Stimulated activated CD4-positive, alpha-beta T cell treated with anti-CD3 and anti-CD28 coated beads, Interleukin-1b, Interleukin-23, amount 100 ng/mL, for 24 hours (primary cell): ENCODE data around the gene SSMEM1.
"Not testable (repeated sequence)": the region's sequence is repeated elsewhere in the genome, so short reads cannot be mapped to it uniquely, and the experiment has no call there.

Source experiments
- DNase-seq, 4 experiments: peaks; one replicate each; pipeline ENCODE4 v3.0.0-alpha.2; 2020; ENCODE audit warnings: low read depth in 4 of 4, low spot score in 1 of 4

SSMEM1 gene

DNA sequence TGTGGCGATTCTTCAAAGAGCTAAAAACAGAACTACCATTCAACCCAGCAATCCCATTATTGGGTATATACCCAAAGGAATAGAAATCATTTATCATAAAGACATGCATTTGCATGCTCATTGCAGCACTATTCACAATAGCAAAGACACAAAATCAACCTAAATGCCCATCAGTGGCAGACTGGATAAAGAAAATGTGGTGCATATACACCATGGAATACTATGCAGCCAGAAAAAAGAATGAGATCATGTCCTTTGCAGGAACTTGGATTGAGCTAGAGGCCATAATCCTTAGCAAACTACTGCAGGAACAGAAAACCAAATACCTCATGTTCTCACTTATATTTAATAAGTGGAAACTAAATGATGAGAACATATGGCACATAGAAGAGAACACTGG, 38.8 kb downstream of the SSMEM1 start:
- not testable (repeated sequence) for DNase-seq

DNA sequence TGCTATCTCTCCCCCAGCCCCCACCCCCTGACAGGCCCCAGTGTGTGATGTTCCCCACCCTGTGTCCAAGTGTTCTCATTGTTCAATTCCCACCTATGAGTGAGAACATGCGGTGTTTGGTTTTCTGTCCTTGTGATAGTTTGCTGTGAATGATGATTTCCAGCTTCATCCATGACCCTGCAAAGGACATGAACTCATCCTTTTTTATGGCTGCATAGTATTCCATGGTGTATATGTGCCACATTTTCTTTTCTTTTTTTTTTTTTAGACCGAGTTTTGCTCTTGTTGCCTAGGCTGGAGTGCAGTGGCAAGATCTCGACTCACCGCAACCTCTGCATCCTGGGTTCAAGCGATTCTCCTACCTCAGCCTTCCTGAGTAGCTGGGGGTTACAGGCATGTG, 41.2 kb downstream of the SSMEM1 start:
- DNase-seq: not testable (repeated sequence)

DNA sequence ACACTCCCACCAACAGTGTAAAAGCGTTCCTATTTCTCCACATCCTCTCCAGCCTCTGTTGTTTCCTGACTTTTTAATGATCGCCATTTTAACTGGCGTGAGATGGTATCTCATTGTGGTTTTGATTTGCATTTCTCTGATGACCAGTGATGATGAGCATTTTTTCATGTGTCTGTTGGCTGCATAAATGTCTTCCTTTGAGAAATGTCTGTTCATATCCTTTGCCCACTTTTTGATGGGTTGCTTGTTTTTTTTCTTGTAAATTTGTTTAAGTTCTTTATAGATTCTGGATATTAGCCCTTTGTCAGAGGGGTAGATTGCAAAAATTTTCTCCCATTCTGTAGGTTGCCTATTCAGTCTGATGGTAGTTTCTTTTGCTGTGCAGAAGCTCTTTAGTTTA, 42.0 kb downstream of the SSMEM1 start:
- not testable (repeated sequence) for DNase-seq

DNA sequence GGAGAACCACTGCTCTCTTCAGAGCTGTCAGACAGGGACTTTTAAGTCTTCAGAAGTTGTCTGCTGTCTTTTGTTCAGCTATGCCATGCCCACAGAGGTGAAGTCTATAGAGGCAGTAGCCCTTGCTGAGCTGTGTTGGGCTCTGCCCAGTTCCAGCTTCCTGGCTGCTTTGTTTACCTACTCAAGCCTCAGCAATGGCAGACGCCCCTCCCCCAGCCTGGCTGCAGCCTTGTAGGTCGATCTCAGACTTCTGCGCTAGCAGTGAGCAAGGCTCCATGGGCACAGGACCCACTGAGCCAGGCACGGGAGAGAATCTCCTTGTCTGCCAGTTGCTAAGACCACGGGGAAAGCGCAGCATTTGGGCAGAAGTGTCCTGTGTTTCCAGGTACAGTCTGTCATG, 46.9 kb downstream of the SSMEM1 start:
- no peak for DNase-seq

DNA sequence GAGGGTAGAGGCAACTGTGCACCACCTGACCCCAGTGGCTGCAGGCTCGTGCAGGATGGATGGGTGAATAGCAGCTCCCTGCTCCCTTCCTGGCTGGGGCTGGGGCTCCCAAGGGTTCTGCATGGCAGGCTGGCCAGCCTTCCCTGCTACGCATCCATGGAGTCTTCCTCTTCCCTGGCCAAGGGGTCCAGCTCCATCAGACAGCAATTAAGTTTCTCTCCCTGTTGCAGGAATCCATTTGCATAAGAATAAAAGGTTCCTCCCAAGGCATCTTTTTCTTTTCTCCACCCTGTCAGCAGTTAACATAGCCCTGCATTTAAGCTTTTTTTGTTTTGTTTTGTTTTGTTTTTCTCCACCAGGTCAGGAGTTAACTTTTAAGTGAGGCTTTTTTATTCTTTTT, 49.0 kb downstream of the SSMEM1 start:
- DNase-seq: no peak

DNA sequence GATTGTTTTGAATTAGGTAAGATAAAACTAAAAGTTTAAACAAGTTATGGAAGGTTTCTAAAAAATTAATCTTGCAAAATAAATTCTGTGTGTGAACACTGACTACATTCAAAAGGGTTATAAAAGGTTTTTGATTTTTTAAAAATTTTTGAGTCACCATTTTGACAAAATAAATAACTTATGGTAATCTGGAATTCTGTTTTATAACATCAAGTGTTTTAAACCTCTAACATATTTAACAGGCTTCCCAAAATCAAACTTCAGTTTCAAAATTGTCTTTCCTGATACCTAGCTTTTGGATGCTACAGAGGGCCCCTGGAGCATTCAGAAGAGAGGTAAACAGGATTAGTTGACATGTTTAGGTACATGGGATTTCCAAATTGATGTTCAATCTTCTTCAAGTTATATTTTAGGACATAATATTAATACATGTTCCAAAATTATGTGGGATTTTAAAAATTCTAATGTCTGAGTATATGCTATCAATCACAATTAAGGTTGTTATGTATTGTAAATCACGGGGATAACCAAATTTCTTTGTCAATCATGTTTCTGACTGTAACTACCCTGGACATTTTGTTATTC, 50.9 kb downstream of the SSMEM1 start:
- DNase-seq: no peak

DNA sequence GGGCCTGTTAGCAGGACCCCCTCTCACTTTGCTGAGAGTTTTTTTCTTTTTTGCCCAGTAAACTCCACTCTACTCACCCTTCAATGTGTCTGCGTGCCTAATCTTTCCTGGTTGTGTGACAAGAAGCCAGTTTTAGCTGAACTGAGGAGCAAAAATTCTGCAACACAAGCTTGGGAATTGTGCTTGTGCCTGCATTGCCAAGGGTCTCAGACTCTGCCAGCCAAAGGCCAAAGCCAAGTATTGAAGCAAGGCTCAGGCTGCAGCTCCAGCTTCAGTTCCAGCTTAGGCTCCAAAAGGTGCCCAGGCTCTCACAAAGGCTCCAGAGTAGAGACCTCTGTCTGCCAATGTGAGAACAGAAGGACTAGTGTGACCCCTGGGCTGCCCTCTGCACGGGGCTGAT, 54.8 kb downstream of the SSMEM1 start:
- no peak for DNase-seq

DNA sequence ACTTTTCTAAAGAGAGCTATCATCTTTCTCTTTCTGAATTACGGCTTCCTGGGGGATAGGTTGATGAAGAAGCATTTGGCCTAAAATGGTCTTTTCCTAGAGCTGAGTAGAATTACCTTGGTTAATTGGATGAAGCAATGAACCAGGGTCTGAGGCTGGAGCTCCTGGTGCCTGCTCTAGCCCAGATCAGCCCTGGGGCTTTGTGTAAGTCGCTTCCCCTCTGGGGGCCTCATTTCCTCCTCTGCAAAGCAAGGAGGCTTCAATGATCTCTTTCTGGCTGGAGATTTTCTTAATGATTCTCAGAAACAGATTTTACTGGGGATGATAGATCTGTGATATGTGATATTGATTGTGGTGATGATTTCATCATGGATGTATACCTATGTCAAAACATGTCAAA, 55.5 kb downstream of the SSMEM1 start:
- DNase-seq: no peak
